Panc1 (cell line): ENCODE data around the gene PRSS50. TPM values are rescaled to one million over a fixed set of nuclear protein-coding genes. Genes with fewer than 3 reads are reported as not detected.

Source experiments
- ATAC-seq: fragments of 200-7000 bp; cut with Tn5 transposase; 2 replicates; pipeline ENCODE4 v1.9.1; 2020; ENCODE audit warnings: mild to moderate bottlenecking, moderate library complexity
- BruUV-seq: library from RNA; stranded (reverse); fragments of 400-500 nt; replicated peaks from 2 replicates; lab custom pipeline; 2021; lab: Mats Ljungman, UMichigan
- CTCF ChIA-PET: fragments of 300-600 bp; sonication (Branson Sonifier 250); formaldehyde crosslinking; loops from one replicate; lab custom pipeline; 2022; ENCODE audit warnings: antibody characterized with exemption; lab: Charles Lee
- POLR2A ChIA-PET: fragments of 300-600 bp; sonication (Branson Sonifier 250); formaldehyde crosslinking; loops from one replicate; lab custom pipeline; 2022; ENCODE audit warnings: antibody characterized with exemption; lab: Charles Lee
- DNase-seq: peaks from one replicate; pipeline ENCODE4 v3.0.0-alpha.2; 2010; ENCODE audit warnings: low read depth, low spot score
- H3K27ac ChIP-seq: 2 replicates; pipeline ENCODE4 v1.5.1; 2011; ENCODE audit warnings: mild to moderate bottlenecking, low read length, inconsistent platforms
- H3K27me3 ChIP-seq: fragments of 200-500 bp; sonication (Bioruptor generic); 2 replicates; pipeline ENCODE4 v1.6.0; 2014; ENCODE audit warnings: low read length, inconsistent platforms; ENCODE audit not compliant: control insufficient read depth, insufficient read depth
- H3K36me3 ChIP-seq: fragments of 200-500 bp; sonication (Bioruptor generic); 2 replicates; pipeline ENCODE4 v1.5.1; 2014; ENCODE audit warnings: inconsistent platforms, mild to moderate bottlenecking, low read length, moderate library complexity; ENCODE audit not compliant: control insufficient read depth, insufficient read depth
- H3K4me1 ChIP-seq: 2 replicates; pipeline ENCODE4 v1.5.1; 2011; ENCODE audit warnings: inconsistent platforms, mild to moderate bottlenecking, low read length, moderate library complexity; ENCODE audit not compliant: control insufficient read depth, insufficient read depth
- H3K4me3 ChIP-seq, 2 experiments: 2 replicates each; pipeline ENCODE4 v1.5.1; 2011 to 2012; ENCODE audit warnings: low read depth in 2 of 2, low read length in 2 of 2, mild to moderate bottlenecking in 2 of 2, inconsistent platforms in 1 of 2, moderate library complexity in 1 of 2
- H3K9me3 ChIP-seq: fragments of 200-500 bp; sonication (Bioruptor generic); 2 replicates; pipeline ENCODE4 v1.5.1; 2014; ENCODE audit warnings: low read depth, mild to moderate bottlenecking, inconsistent platforms, low read length, moderate library complexity; ENCODE audit not compliant: control insufficient read depth, insufficient read depth
- POLR2AphosphoS5 ChIP-seq: IDR thresholded peaks from 2 replicates; pipeline ENCODE4 v1.6.1; 2012; ENCODE audit warnings: mild to moderate bottlenecking, low read depth, low read length, moderate library complexity
- SIN3A ChIP-seq: IDR thresholded peaks from 2 replicates; pipeline ENCODE4 v1.6.1; 2012; ENCODE audit warnings: low read depth, mild to moderate bottlenecking, low read length, moderate library complexity, borderline replicate concordance; ENCODE audit not compliant: insufficient read depth
- TCF7L2 ChIP-seq: IDR thresholded peaks from 2 replicates; pipeline ENCODE4 v1.6.1; 2011; ENCODE audit warnings: mild to moderate bottlenecking, low read depth, low read length, inconsistent platforms
- in situ Hi-C: cut with HindIII; loops from 2 replicates; pipeline ENCODE4 v1.10.0; 2016; ENCODE audit warnings: low sequenced_read_pairs, low pct_unique_long_range_greater_than_20kb
- intact Hi-C: fragments of 100-400 bp; cut with micrococcal nuclease; formaldehyde crosslinking; loops from one replicate; pipeline ENCODE4 v1.10.0; 2022; ENCODE audit not compliant: unreplicated experiment
- total RNA-seq: library from RNA; stranded (reverse); gene quantifications from one replicate; pipeline ENCODE4 v1.2.1, GENCODE V29; 2021; ENCODE audit not compliant: unreplicated experiment
- TF ChIP-seq, protein P1 (sequence below): fragments of 450-650 bp; IDR thresholded peaks from 2 replicates; pipeline ENCODE4 v1.5.1; 2017; ENCODE audit warnings: mild to moderate bottlenecking
- TF ChIP-seq, protein P2 (sequence below), 2 experiments: IDR thresholded peaks; 2 replicates each; pipeline ENCODE4 v1.6.1; 2011 to 2012; ENCODE audit warnings: low read depth in 2 of 2, control low read depth in 1 of 2, low read length in 1 of 2, mild to moderate bottlenecking in 1 of 2, moderate library complexity in 1 of 2; ENCODE audit not compliant: insufficient read depth in 1 of 2

Gene PRSS50
- total RNA-seq, 1 experiment from 2014 or later, result 0.13 TPM

DNA sequence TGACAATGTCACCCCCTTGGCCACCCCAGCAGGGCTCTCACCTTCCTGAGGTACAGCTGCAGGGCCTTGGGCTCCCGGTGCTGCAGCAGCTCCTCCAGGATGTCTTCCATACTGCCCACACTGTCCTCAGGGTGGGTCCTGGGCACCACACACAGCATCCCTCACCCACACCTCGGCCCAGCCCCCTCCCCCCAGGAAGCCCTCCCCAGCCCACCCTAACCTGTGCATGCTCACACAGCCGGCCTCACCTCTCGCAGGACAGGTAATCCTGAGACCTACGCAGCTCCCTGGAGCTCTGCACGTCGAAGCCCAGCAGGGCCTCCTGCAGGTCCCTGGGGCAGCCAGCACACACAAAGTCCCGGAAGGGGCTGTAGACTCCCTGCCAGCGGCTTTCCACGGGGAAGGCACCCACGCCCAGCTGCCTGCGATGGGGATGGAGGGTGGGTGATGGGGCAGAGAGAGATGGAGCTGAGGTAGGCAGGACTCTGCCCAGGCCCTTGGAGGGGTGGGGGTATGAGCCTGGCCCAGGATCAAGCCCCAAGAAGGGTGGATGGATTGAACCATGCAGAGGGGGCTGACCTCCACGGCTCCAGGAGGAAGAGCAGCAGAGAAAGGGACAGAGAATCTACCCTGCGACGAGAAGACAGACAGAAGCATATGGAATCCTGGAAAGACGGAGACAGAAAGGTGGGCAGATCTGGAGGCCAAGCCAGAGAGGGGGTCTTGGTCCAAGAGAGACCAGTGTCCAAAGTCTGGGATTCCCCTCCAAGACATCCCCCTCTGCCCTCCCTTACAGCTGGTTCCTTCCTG lies 40.9 kb downstream of the PRSS50 start:
- Histone ChIP-seq H3K27me3 (no peaks in the 10 kb centered on the region), H3K4me3 (no peak overlapping the region), H3K9me3 (no peaks in the 10 kb centered on the region), H3K4me1 (no peaks in the 10 kb centered on the region), H3K36me3 (no peaks in the 10 kb centered on the region), H3K27ac (no peak overlapping the region)
- CTCF ChIA-PET, result no interaction called here
- intact Hi-C loops (no loop called here), in situ Hi-C loops (no loop called here)
- POLR2A ChIA-PET, result no interaction called here
- no peak for DNase-seq
- no TSS peak for BruUV-seq
- no peak for ATAC-seq
- no peak for TF ChIP-seq SIN3A
- TF ChIP-seq, protein P1, sequence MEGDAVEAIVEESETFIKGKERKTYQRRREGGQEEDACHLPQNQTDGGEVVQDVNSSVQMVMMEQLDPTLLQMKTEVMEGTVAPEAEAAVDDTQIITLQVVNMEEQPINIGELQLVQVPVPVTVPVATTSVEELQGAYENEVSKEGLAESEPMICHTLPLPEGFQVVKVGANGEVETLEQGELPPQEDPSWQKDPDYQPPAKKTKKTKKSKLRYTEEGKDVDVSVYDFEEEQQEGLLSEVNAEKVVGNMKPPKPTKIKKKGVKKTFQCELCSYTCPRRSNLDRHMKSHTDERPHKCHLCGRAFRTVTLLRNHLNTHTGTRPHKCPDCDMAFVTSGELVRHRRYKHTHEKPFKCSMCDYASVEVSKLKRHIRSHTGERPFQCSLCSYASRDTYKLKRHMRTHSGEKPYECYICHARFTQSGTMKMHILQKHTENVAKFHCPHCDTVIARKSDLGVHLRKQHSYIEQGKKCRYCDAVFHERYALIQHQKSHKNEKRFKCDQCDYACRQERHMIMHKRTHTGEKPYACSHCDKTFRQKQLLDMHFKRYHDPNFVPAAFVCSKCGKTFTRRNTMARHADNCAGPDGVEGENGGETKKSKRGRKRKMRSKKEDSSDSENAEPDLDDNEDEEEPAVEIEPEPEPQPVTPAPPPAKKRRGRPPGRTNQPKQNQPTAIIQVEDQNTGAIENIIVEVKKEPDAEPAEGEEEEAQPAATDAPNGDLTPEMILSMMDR, result no peak
- TF ChIP-seq, protein P2, sequence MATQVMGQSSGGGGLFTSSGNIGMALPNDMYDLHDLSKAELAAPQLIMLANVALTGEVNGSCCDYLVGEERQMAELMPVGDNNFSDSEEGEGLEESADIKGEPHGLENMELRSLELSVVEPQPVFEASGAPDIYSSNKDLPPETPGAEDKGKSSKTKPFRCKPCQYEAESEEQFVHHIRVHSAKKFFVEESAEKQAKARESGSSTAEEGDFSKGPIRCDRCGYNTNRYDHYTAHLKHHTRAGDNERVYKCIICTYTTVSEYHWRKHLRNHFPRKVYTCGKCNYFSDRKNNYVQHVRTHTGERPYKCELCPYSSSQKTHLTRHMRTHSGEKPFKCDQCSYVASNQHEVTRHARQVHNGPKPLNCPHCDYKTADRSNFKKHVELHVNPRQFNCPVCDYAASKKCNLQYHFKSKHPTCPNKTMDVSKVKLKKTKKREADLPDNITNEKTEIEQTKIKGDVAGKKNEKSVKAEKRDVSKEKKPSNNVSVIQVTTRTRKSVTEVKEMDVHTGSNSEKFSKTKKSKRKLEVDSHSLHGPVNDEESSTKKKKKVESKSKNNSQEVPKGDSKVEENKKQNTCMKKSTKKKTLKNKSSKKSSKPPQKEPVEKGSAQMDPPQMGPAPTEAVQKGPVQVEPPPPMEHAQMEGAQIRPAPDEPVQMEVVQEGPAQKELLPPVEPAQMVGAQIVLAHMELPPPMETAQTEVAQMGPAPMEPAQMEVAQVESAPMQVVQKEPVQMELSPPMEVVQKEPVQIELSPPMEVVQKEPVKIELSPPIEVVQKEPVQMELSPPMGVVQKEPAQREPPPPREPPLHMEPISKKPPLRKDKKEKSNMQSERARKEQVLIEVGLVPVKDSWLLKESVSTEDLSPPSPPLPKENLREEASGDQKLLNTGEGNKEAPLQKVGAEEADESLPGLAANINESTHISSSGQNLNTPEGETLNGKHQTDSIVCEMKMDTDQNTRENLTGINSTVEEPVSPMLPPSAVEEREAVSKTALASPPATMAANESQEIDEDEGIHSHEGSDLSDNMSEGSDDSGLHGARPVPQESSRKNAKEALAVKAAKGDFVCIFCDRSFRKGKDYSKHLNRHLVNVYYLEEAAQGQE (IDR thresholded peaks at IDR 0.05; ENCODE audit: insufficient read depth in 1 of 2, low read depth in 2 of 2, low read length in 1 of 2), result no peak
- no peak for TF ChIP-seq TCF7L2
- no peak for TF ChIP-seq POLR2AphosphoS5

DNA sequence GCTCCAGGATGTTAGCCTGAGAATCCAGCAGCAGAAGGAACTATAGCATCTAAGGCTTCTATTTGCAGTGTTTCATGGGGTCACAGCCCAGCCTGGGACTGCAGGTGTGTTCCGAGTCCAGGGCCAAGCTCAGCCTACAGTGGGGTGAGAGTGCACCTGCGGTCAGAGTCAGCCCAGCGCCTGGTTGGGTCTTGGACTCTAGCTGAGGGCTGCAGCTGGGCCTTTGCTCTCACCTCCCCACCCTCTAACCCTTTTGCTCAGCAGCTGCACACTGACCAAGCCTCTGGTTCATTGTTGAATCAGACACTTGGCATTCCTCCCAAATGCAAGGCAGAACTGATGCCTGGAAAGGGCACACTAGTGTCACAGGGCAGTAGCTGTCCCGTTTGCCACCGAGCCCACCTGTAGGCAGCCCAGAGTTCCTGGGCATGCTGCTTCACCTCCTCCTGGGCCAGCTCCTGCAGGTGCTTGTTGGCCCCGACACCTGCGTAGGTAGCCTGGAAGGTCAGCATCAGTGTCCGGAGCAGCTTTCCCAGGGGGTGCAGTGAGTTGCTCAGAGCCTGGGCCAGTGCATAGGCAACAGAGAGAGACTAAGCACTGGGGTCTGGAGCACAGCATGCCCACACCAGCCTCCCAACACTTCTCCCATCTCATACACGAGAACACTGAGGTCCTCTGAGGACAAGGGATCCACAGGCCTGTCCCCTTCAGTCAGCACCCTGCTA lies 41.7 kb downstream of the PRSS50 start:
- in situ Hi-C loops (no loop called here), intact Hi-C loops (no loop called here)
- H3K4me3 ChIP-seq, result no peak overlapping the region
- no peak for TF ChIP-seq SIN3A
- no peak for TF ChIP-seq POLR2AphosphoS5
- TF ChIP-seq TCF7L2, result no peak
- TF ChIP-seq, protein P1, result no peak
- TF ChIP-seq, protein P2 (IDR thresholded peaks at IDR 0.05; ENCODE audit: insufficient read depth in 1 of 2, low read depth in 2 of 2, low read length in 1 of 2), result no peak
- POLR2A ChIA-PET, result no interaction called here
- no peaks in the 10 kb centered on the region for H3K27me3 ChIP-seq
- no TSS peak for BruUV-seq
- no peaks in the 10 kb centered on the region for H3K36me3 ChIP-seq
- CTCF ChIA-PET, result no interaction called here
- no peaks in the 10 kb centered on the region for H3K4me1 ChIP-seq
- H3K9me3 ChIP-seq, result no peaks in the 10 kb centered on the region
- DNase-seq (no peak), ATAC-seq (no peak)
- no peak overlapping the region for H3K27ac ChIP-seq
